Choroid plexus epithelial cell (primary cell): ENCODE measurements around the gene B4GALT1.

ENCODE experiments used
- DNase-seq: peaks from one replicate; pipeline ENCODE4 v3.0.0-alpha.2; 2010; ENCODE audit warnings: low read depth
- H3K4me3 ChIP-seq: 2 replicates; pipeline ENCODE4 v1.5.1; 2011; ENCODE audit warnings: low read depth, mild to moderate bottlenecking, control low read depth, low read length, moderate library complexity
- CTCF ChIP-seq: conservative IDR thresholded peaks from 2 replicates; pipeline ENCODE4 v1.5.1; 2011; ENCODE audit warnings: low read depth, mild to moderate bottlenecking, control low read depth, inconsistent platforms, low read length, moderate library complexity

Gene B4GALT1

GRCh38 chr9:33117796-33118195, 49.3 kb downstream of the B4GALT1 start:
- no peak for DNase-seq
- no peak for TF ChIP-seq CTCF
- no peak overlapping the region for H3K4me3 ChIP-seq

GRCh38 chr9:33117306-33117705, 49.8 kb downstream of the B4GALT1 start:
- no peak for TF ChIP-seq CTCF
- DNase-seq = peak; percentile 28
- H3K4me3 ChIP-seq = no peak overlapping the region

GRCh38 chr9:33116860-33117259, 50.3 kb downstream of the B4GALT1 start:
- H3K4me3 ChIP-seq = no peak overlapping the region
- TF ChIP-seq CTCF = no peak
- peak; percentile 17 for DNase-seq

- H3K4me3 ChIP-seq = no peak overlapping the region
- TF ChIP-seq CTCF = no peak
- no peak for DNase-seq
Observed at GRCh38 chr9:33114746-33115145, 52.4 kb downstream of the B4GALT1 start.

GRCh38 chr9:33113799-33114547, 53.2 kb downstream of the B4GALT1 start:
- no peak for DNase-seq
- H3K4me3 ChIP-seq = no peak overlapping the region
- TF ChIP-seq CTCF = no peak

- no peak for TF ChIP-seq CTCF
- DNase-seq = no peak
- H3K4me3 ChIP-seq = no peak overlapping the region
Observed at GRCh38 chr9:33112094-33112493, 55.0 kb downstream of the B4GALT1 start.

GRCh38 chr9:33111631-33112030, 55.5 kb downstream of the B4GALT1 start:
- no peak overlapping the region for H3K4me3 ChIP-seq
- TF ChIP-seq CTCF = no peak
- no peak for DNase-seq
